DMS53 treated with DMSO at 0.1 percent for 48 hours (cell line): ENCODE data around the gene AGMO.

Experiments used
- DNase-seq: peaks from one replicate; lab custom pipeline; 2025; ENCODE audit not compliant: unreplicated experiment; lab: John Stamatoyannopoulos, UW

Gene AGMO

DNA sequence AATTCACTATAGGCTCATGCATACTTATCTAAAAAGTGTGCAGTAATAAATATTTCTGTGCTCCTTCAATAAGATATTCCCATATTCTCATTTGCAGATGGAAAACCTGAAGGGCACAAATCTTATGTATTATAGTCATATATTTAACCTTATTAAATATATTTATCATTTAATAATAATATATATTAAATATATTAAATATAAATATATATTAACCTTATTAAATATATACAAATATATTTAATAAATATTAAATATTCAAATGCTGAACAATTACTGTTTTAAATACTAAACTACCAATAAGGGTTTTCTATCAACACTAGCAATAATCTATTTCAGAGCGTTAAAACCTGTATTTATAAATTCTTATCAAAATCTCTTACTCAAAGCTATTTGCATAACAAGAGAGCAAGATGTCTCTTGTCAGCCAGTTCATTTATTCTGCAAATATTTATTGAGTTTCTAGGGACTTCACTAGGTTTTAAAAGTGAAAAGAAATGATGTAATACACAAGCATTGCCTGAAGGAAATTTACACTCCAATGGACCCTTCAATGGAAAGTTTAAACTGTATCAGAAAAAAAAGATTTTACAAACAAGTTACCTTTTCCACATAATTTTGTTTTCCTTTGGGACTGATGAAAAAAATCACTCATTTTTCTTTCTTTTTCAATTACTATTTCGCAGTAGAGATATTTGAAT, 159.2 kb downstream of the AGMO start:
- no peak for DNase-seq

DNA sequence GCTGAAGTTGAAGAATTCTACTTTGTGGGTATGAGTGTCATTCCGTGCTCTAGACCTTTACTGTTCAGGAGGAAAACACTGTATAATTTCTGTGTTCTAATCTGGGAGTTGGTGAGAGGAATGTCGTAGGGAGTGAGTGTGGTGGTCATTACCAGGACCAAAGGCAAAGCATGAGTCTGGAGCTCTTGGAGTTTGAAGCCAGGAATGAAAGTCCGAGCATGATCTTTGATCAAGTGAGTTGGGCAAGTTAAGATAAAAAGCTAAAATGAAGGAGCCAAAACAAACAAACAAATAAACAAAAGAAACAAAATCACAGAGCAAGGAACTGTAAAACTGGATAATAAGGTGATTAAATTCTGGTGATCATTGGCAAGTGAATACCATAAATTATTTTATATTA, 161.4 kb downstream of the AGMO start:
- DNase-seq = no peak

DNA sequence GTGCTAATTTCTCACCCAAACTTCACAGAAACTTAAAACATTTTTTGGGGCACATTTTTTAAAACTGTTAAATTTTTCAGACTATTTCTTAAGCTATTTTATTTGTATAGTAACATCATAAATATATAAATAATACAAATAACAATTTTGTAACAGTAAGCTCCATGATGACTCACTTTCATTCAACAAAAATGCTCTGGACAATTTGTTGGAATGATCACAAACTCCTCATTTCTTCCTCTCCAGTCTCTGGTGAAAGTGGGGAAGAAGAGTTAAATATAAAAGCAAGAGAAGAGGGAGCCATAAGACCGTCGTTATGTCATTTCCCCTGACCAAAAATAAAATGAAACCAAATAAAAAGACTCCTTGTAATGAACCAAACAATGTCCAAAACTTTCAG, 162.4 kb downstream of the AGMO start:
- no peak for DNase-seq

DNA sequence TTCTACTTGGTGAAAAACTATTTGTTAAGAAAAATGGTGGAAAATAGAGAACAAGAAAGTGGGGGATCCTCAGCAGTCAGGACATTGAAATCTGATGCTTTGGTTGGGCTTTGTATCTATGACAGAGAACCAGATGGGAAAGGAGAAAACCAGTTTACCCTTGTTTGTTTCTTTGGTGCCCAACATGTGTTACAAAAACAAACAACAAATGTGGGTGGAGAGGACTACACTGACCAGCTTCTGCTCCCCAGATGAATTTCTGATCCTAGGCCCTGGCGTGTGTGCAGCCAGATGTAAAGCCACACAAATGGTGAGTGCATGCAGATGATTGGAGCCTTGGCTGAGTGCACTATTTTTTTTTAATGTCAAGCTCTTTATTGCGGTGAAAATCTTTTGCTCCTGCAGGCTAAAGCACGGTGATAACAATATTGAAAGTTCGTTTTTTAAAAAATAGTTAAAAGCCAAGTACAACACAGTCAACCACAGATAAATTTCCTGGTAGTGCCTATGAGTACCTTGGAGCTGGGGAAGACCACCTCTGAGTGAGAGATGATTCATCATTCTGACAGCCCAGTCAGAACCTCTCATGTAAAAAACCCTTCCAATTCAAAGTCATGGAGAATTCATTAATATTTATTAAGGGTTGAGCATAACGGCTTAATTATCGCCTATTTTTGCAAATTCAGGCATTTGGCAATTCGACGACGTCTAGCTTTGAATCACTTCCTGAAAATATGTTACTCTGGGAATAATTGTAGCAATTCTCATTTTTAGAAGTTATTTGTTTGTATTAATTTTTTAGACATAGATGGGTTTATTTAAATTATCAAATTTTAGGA, 163.7 kb downstream of the AGMO start:
- DNase-seq = no peak

DNA sequence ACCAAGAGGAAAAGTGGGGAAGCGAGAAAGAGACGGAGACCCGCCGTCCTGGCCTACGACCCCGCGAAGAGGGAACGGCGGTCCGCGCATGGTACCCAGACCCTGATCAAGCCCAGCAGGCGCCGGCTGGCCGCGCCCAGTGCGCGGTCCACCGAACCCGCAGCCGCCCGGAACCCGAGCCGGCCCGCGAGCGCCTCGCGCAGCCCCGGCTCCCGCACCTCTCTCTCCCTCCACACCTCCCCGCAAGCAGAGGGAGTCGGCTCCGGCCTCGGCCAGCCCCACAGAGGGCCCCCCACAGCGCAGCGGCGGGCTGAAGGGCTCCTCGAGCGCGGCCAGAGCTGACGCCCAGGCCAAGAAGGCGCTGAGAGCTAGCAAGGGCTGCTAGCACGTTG, 164.7 kb downstream of the AGMO start:
- no peak for DNase-seq

DNA sequence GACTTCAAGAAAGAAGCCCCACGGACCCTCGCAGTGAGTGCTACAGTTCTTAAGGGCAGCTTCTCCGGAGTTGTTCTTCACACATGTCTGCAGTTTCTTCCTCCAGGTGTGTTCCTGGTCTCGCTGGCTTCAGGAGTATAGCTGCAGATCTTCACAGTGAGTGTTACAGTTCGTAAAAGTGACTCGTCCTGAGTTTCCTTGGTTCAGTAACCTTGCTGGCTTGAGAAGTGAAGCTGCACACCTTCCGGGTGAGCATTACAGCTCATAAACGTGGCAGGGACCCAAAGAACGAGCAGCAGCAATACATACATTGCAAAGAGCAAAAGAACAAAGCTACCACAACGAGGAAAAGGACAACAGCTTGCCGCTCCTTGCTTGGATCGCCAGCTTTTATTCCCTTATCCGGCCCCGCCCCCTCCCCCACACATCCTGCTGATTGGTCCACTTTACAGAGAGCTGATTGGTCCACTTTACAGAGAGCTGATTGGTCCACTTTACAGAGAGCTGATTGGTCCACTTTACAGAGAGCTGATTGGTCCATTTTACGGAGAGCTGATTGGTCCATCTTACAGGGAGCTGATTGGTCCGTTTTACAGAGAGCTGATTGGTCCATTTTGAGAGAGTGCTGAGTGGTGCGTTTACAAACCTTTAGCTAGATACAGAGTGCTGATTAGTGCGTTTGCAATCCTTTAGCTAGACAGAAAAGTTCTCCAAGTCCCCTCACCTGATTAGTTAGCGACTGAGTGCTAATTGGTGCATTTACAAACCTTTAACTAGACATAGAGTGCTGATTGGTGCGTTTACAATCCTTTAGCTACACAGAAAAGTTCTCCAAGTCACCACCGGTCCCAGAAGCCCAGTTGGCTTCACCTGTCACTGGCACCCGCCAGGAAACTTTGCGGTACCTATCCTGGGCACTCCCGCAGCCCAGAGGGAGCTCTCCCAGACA, 165.3 kb downstream of the AGMO start:
- peak; percentile 61 for DNase-seq

DNA sequence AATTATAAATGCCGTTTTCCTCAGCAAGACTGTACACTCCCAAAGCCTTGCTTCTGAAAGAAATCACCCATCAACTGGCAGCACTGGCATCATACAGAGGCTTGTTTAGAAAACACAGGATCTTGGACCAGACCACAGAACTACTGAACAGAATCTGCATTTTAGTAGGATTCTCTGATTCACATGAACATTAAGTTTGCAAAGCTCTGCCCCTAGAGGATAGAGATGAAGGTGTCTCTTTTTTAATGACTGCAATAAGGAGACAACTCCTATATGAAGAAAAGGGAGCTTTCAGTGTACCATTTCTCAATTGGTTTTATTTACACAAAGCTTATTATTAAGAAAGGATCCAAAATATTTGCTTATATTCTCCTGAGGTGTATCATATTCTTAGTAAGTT, 172.7 kb downstream of the AGMO start:
- DNase-seq = no peak

DNA sequence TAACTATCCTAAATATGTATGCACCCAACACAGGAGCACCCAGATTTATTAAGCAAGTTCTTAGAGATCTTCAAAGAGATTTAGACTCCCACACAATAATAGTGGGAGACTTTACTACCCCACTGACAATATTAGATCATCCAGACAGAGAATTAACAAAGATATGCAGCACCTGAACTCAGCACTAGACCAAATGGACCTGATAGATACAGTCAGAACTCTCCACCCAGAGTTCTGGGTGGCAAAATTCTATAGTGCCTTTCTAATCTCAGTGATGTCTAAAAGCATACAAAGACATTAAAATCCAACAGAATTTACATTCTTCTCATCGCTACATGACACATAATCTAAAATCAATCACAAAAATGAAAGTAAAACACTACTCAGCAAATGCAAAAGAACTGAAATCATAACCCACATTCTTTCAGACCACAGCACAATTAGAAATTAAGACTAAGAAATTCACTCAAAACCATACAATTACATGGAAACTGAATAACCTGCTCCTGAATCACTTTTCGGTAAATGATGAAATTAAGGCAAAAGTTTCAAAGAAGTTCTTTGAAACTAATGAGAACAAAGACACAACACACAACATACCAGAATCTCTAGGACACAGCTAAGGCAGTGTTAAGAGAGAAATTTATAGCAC, 183.2 kb downstream of the AGMO start:
- DNase-seq = no peak

DNA sequence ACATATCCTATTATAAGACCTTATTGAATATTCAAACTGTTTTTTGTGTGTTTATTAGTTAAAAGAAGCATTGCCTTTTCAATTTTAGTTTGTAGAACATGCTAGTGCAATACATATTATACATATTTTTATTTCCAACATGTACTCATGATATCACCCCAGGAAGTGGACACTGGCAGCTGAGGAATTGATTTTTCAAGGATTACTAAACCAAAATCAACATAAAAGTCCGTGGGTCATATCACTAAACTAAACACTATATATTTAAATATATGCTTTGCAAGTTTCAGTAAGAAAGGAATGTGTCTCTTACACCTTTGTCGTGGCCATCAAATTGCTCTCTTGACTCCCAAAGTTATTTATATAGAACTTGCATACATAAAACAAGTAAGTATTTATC, 185.2 kb downstream of the AGMO start:
- DNase-seq = no peak

DNA sequence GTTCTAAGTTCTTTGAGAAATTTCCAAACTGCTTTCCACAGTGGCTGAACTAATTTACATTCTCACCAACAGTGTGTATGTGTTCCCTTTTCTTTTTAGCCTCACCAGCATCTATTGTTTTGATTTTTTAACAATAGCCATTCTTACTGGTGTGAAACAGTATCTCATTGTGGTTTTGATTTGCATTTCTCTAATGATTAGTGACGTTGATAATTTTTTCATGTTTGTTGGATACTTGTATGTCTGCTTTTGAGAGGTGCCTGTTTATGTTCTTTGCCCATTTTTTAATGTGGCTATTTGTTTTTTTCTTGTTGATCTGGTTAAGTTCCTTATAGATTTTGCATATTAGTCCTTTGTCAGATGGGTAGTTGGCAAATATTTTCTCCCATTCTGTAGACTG, 191.4 kb downstream of the AGMO start:
- DNase-seq = no peak

DNA sequence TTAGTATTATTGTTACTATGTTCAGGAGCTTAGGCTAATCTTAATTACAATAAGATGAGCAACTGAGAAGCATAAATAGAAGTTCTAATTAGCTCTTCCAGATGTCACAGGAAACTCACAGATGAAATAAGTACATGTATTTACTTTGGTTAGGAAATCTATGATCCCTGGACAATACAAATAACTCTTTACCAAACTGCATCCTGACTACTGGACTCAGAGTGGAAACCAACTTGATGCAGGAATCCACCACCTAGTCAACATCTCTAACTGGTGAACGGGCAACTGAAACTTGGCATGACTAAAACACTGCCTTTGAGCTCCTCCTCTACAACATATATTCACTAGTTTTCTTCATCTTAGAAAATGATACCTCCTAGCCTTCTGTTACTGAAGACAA, 193.2 kb downstream of the AGMO start:
- DNase-seq = no peak

DNA sequence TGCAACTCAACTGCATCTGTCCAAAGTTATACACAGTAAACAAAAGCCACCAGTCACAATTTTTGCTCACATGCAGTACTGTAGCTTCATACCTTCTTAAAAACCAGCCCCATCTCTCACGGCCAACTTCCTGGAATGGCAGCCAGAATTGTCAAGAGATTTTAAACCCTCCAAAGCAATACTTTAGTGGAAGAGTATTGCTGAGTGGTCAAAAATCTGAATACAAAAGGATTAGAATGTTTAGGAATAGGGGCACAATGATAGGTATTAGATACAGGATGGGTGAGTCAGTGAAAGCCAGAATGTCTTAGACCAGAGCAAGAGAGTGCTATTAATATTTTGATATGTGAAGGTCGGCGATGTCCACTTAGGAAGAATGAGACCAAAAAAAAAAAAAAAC, 193.9 kb downstream of the AGMO start:
- no peak for DNase-seq

DNA sequence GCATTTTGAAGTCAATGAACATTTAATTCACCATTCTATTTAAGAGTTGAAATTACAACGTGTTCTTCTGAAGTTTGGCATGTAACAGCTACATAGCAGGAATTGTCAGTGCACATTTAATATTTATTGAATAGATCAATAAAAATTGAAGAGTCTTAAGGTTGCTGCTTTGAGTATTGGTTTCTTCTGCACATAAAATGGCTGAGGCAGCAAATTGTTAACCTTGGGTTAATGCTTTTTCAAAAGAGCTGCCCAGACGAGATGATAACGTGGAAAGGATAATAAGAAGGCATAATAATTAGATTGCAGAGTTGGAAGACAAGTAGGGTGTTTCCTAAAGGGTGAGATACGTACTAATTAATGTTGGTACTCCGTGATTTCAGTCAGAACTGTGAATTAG, 203.7 kb downstream of the AGMO start:
- DNase-seq = no peak

DNA sequence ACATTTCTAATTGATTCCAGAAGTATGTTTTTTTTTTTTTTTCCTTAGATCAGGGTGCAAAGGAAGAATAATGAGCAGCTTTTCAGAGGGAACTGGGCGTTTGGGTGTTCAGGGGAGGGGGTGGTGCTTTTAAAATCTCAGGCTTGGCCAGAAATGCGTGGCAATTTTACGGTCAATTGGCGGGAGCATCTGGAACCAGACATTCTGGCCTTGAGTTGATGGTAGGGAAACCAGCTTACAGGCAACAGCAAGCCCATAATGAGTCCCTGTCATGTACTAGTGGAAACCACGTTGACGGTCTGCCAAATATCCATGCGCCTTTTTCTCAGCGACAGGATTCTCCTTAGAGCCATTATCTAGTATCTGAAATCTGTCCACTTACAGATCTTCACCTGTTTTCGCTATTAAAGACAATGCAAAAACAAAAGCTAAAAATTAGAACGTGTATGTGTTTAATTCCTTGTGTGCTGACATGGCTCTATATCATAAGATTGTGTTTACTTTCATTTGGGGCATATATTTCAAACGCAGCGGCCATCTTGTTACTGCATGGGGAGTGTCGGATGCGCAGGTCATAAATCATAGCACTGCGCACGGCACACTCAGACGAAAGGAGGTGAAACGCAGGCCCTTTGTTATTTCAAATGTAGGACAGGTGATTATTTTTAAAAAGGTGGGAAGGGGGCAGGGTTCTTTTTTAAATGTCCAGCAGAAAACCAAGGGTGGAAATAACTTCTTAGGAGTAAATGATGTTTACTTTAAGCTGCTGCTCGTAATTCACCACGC, 209.2 kb downstream of the AGMO start:
- peak; percentile 47 for DNase-seq

DNA sequence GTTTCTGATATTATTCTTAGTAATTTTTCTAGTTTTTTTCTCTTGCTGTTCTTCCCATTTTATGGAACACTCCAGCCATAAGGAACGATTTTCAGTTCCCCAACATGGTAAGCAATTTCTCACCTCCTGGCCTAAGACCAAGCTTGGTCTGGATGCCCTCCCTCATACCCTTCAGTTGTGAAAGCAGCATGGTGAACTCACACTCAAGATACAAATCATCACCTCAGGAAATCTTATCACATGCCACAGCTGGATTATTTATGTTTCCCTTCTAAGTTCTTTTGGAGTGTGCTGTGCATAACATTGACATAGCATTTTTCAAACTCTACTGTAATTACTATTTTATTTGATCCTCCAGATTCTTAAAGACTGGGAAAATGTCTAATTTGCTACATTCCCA, 216.6 kb downstream of the AGMO start:
- no peak for DNase-seq

DNA sequence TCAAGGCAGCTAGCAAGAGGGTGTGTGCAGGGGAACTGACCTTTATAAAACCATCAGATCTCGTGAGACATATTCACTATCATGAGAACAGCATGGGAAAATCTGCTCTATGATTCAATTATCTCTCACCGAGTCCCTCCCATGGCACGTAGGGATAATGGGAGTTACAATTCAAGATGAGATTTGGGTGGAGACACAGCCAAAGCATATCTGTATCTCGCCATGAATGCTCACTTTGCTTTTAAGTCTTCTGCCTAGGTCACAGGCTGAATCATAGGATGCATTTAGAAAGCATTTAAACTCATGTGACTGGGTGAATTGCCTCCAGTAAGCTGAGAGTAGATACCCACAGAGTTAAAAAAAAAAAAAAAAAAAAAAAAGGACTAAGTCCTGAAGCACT, 220.0 kb downstream of the AGMO start:
- no peak for DNase-seq

DNA sequence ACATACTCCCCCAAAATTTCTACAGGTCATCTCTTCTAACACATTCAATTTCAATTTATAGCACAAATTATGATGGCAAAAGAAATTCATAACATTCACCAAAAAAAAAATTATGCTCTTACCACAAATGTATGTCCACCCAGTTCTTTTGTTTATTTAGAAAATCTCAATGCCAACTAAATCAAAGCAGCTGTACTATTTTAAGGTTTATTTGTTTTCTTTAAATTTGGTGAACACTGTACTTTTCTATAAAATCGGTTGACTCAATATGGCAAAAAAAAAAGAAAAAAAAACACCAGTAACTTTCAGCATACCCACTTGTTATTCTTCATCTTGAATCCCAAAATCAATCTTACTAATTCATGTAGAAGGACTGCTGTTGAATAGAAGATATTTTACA, 225.7 kb downstream of the AGMO start:
- DNase-seq = no peak

DNA sequence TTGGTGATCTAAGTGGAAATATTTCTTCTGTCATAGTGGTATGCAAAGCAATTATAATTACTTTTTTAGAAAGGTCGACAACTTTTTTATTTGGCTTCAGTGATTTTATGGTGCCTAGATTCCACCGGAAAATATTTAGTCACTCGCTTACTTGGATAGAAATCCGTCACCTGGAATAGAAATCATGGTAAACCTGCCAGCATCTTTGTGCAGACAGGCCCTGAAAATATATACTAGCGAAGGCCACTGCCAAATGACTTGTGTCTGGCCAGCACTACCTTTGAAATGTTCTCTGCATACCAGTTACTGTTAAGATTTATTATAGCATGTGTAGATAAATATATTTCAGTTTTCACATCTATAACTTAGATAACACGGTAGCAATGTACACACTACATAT, 226.4 kb downstream of the AGMO start:
- no peak for DNase-seq

DNA sequence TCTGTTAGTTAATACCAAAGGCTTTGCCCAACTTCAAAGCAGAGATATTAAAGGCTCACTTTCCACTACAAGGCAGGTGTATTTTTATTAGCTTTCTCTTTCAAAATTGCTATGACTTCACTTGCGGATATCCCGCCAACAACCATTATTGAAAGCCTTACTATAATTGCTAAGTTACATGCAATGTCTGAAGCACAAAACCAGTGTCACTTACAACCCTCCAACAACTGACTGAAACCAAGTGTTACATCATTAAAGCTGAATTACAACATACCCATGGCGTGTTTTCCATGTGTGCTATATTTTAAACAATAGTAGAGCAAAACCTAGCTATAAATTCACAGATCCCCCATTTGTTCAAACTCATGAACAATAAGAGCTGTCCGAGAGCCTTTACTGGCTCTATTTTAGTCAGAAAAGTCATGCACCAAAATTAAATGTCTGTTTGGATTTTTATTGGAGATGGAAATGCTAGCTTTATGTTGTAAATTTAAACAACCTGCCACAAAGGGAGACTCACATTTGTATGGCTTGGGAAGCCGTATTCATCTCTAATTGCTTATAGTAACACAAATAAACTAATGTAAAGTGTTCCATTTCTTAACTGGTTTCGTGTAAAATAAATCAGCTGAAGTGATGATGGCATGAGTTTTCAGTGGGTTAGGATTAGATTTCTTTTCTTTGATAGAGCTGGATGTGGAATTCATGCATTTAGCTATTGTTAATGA, 227.1 kb downstream of the AGMO start:
- DNase-seq = no peak

DNA sequence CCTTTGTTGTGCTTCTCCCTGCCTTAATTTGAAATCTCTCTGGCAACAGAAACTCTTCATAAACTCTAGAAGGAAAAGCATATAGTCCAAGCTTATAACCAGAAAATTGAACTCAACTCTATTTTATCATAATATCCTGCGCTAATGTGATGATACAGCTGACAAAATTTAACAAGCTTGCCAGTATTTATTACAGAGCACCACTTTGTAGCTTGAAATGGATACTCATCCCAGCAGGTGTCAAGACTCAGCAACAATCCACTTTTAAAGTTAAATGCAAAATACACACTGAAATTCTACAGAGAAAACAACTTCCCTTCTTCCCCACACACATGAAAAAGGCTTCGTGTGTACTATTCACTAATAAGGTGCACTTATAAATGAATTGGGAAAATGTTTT, 228.9 kb downstream of the AGMO start:
- no peak for DNase-seq
